GM12801 (cell line): ENCODE data around the gene L2HGDH.

Experiments
- TF ChIP-seq, protein P1 (sequence below): IDR thresholded peaks from one replicate; pipeline ENCODE4 v1.5.1; 2011; ENCODE audit warnings: control low read depth; ENCODE audit not compliant: insufficient read length; ENCODE audit errors: extremely low read depth

The L2HGDH gene

GRCh38 chr14:50311972-50312733, at the start of gene L2HGDH, which contains the start of gene DMAC2L:
L2HGDH (minus strand) TSS chr14:50312229; CDS start chr14:50312150, 79 bp downstream.
DMAC2L (plus strand) TSS chr14:50312324; CDS start chr14:50321488, 9,164 bp downstream.
- TF ChIP-seq, protein P1, sequence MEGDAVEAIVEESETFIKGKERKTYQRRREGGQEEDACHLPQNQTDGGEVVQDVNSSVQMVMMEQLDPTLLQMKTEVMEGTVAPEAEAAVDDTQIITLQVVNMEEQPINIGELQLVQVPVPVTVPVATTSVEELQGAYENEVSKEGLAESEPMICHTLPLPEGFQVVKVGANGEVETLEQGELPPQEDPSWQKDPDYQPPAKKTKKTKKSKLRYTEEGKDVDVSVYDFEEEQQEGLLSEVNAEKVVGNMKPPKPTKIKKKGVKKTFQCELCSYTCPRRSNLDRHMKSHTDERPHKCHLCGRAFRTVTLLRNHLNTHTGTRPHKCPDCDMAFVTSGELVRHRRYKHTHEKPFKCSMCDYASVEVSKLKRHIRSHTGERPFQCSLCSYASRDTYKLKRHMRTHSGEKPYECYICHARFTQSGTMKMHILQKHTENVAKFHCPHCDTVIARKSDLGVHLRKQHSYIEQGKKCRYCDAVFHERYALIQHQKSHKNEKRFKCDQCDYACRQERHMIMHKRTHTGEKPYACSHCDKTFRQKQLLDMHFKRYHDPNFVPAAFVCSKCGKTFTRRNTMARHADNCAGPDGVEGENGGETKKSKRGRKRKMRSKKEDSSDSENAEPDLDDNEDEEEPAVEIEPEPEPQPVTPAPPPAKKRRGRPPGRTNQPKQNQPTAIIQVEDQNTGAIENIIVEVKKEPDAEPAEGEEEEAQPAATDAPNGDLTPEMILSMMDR: no peak

- TF ChIP-seq, protein P1: no peak
Measured at GRCh38 chr14:50360851-50361250, 48.8 kb upstream of the L2HGDH start.

DNA sequence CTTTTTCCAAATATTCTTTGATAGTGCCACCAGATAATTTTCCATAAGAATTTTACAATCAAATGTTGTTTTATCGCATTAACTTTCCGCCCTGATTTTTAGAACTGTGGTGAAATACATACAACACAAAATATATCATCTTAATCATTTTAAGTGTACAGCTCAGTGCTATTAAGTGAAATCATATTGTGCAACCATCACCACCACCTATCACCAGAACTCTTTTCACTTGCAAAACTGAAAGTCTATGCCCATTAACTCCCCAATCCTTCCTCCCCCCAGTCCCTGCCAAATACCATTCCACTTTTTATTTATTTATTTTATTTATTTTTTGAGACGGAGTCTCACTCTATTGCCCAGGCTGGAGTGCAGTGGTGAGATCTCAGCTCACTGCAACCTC, 48.1 kb upstream of the L2HGDH start:
- TF ChIP-seq, protein P1: no peak

DNA sequence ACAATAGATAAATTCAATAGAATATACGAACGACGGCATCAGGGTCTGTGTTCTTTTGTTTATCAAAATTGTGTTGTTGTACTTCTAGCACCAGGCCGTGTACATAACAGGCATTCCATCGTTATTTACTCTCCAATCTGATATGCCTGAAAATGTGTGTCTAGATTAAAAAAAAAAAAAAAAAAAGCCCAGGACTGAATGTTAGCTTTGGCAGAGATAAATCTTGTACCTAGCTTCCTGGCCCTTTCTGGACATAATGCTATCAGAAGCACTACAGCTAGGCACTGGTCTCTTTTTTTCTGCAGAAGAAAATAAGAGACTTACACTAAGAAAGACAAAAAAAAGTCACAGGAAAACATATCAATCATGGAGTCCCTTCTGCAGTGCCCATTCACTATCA, 47.6 kb upstream of the L2HGDH start:
- TF ChIP-seq, protein P1: no peak

- TF ChIP-seq, protein P1: no peak
Measured at GRCh38 chr14:50357753-50358395, 45.8 kb upstream of the L2HGDH start.

DNA sequence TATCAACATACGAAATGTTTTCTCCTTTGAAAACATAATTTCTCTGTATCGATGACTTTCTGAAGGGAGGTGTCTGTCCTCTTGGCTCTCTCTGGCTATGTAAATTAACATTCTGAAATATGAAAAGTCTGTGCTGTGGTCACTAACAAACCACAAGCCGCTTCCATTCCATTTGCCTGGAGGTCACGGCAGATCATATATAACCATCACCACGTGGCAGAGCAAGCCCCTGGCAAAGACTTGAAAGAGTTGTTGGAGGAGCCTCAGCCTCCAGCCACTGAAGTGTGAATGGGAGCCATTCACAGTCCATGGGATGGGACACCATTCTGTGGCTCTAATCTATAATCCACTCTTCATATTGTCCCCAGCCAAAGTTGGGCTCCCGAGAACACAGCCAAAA, 45.1 kb upstream of the L2HGDH start:
- TF ChIP-seq, protein P1: no peak

DNA sequence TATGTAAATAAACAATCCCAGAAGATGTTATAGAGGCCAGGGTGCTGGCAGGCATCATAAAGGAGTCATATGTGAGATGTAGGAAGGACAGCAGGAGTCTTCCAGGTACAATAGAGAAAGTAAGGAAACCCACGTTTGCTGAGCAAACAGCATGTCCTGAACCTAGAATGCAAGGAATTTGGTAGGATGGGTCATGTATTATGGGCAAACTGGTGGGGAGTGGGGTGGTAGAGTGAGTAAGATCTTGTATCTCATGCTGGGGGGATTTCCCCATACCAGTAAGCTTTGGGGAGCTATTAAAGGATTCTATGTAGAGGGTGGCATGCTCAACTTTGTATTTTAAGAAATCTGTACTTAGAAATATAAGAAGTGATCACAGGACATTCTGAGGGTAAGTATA, 43.7 kb upstream of the L2HGDH start:
- TF ChIP-seq, protein P1: no peak
